Limb (tissue), 2 donors: ENCODE data around the gene CD101.
"Not testable (repeated sequence)": the region's sequence is repeated elsewhere in the genome, so short reads cannot be mapped to it uniquely, and the experiment has no call there.

ENCODE experiments used
- DNase-seq, 2 donors: peaks; one replicate each; pipeline ENCODE4 v3.0.0-alpha.2; 2016; ENCODE audit errors: extremely low spot score in 2 of 2

CD101 gene

GRCh38 chr1:117001254-117001927, at the start of gene CD101:
Gene CD101 (plus strand): TSS chr1:117001760. CDS start chr1:117001818, 58 bp downstream.
- DNase-seq: no peak

GRCh38 chr1:116952738-116953275, 48.8 kb upstream of the CD101 start:
- no peak for DNase-seq

- peak in 1 of 2 donors; percentile 67 for DNase-seq
These were observed 47.1 kb upstream of the CD101 start for GRCh38 chr1:116954440-116954839.

- DNase-seq: no peak
These were observed 45.2 kb upstream of the CD101 start for GRCh38 chr1:116956378-116956777.

GRCh38 chr1:116957646-116958045, 43.9 kb upstream of the CD101 start:
- DNase-seq: no peak

GRCh38 chr1:116958110-116958509, 43.5 kb upstream of the CD101 start:
- DNase-seq: no peak

GRCh38 chr1:116958977-116959376, 42.6 kb upstream of the CD101 start:
- DNase-seq: no peak

GRCh38 chr1:116961606-116962005, 40.0 kb upstream of the CD101 start:
- no peak for DNase-seq

GRCh38 chr1:116962987-116963639, 38.4 kb upstream of the CD101 start:
- DNase-seq: no peak

- DNase-seq: no peak
These were observed 34.8 kb upstream of the CD101 start for GRCh38 chr1:116966791-116967190.

GRCh38 chr1:116968724-116969123, 32.8 kb upstream of the CD101 start:
- DNase-seq: no peak

- DNase-seq: no peak
These were observed 30.2 kb upstream of the CD101 start for GRCh38 chr1:116971258-116971860.

GRCh38 chr1:116971965-116972673, 29.4 kb upstream of the CD101 start:
- DNase-seq: no peak

- DNase-seq: no peak
These were observed 28.9 kb upstream of the CD101 start for GRCh38 chr1:116972674-116973030.

- DNase-seq: not testable (repeated sequence)
These were observed 21.3 kb upstream of the CD101 start for GRCh38 chr1:116980309-116980708.

- no peak for DNase-seq
These were observed 20.0 kb upstream of the CD101 start for GRCh38 chr1:116981521-116982037.

- DNase-seq: no peak
These were observed 19.1 kb upstream of the CD101 start for GRCh38 chr1:116982319-116983004.

GRCh38 chr1:116983112-116983511, 18.4 kb upstream of the CD101 start:
- no peak for DNase-seq

GRCh38 chr1:116983678-116984077, 17.9 kb upstream of the CD101 start:
- no peak for DNase-seq

GRCh38 chr1:116984406-116985160, 17.0 kb upstream of the CD101 start:
- DNase-seq: no peak
